Activated CD4-positive, alpha-beta T cell treated with anti-CD3 and anti-CD28 coated beads, Interleukin-2, amount 10 ng/mL, durations not matched to agents 7 days and 5 days (primary cell): ENCODE results near the gene HSD17B12. TPM values are rescaled to one million over a fixed set of nuclear protein-coding genes. Genes with fewer than 3 reads are reported as not detected.

ENCODE experiments used
- CTCF ChIA-PET: fragments of 350-600 bp; sonication (Branson Sonifier 250); formaldehyde crosslinking; loops from one replicate; lab custom pipeline; 2021; ENCODE audit warnings: antibody characterized with exemption; lab: Charles Lee
- POLR2A ChIA-PET: fragments of 350-600 bp; sonication (Branson Sonifier 250); formaldehyde crosslinking; loops from one replicate; lab custom pipeline; 2021; ENCODE audit warnings: antibody characterized with exemption; lab: Charles Lee
- DNase-seq: peaks from one replicate; pipeline ENCODE4 v3.0.0-alpha.2; 2020
- H3K27ac Mint-ChIP-seq: one replicate; pipeline ENCODE4 v1.8.0; 2021; ENCODE audit warnings: mild to moderate bottlenecking, moderate library complexity, mixed read lengths
- H3K27me3 Mint-ChIP-seq: one replicate; pipeline ENCODE4 v1.8.0; 2021; ENCODE audit warnings: mixed read lengths
- H3K36me3 Mint-ChIP-seq: one replicate; pipeline ENCODE4 v1.8.0; 2021; ENCODE audit warnings: low read depth, mixed read lengths
- H3K4me1 Mint-ChIP-seq: one replicate; pipeline ENCODE4 v1.8.0; 2021; ENCODE audit warnings: mixed read lengths
- H3K4me3 Mint-ChIP-seq: one replicate; pipeline ENCODE4 v1.8.0; 2021; ENCODE audit warnings: mild to moderate bottlenecking, moderate library complexity, mixed read lengths
- H3K9me3 Mint-ChIP-seq: one replicate; pipeline ENCODE4 v1.8.0; 2021; ENCODE audit warnings: mixed read lengths
- total RNA-seq, 2 experiments: library from RNA; stranded (reverse); gene quantifications; one replicate each; pipeline ENCODE4 v1.2.3, GENCODE V29; 2021

Gene HSD17B12
- total RNA-seq, 2 experiments from 2014 or later: 39.9 to 53.9 TPM

DNA sequence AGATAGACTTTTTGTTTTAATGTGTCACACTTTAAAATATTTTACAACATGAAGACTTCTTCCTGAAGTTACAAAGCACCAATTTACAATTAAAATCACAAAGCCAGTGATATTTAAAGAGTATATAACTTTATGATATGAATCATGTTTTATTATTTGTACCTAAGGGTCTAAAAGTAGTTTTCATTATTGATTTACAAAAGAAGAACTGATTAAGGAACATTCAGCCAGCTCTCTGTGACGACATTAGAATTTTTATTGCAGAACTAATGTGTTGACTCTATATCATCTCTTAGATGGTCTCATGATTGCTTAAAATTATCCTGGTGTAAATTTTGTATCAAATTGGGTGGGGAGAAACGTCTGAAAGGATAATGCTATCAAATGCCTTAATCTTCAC, 117.3 kb downstream of the HSD17B12 start:
- ChIA-PET POLR2A (no interaction called here), CTCF (no interaction called here)
- peaks cover 12% of the 10 kb centered on the region for H3K36me3 Mint-ChIP-seq
- no peaks in the 10 kb centered on the region for H3K27me3 Mint-ChIP-seq
- H3K4me3 Mint-ChIP-seq: no peak overlapping the region
- no peak overlapping the region for H3K27ac Mint-ChIP-seq
- DNase-seq: no peak
- no peaks in the 10 kb centered on the region for H3K4me1 Mint-ChIP-seq
- H3K9me3 Mint-ChIP-seq: peaks cover 2% of the 10 kb centered on the region

DNA sequence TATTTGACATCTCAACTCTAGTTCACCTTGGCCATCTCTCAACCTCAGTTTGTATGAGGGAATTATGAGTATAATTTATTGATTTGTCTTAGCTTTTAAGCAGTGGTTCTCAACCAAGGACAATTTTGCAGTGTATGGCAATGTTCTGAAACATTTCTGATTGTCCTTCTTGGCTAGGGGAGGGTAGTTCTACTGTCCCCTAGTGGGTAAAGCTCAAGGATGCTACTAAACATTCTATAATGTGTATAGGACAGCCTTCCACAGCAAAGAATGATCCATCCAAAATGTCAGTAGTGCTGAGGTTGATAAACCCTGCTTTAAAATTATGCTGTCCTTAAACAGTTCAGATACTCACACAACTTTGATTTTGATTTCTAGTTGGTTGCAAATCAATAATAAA, 122.0 kb downstream of the HSD17B12 start:
- Mint-ChIP-seq H3K27ac (no peak overlapping the region), H3K9me3 (peaks cover 11% of the 10 kb centered on the region), H3K27me3 (no peaks in the 10 kb centered on the region), H3K36me3 (peaks cover 29% of the 10 kb centered on the region), H3K4me3 (no peak overlapping the region), H3K4me1 (no peaks in the 10 kb centered on the region)
- ChIA-PET POLR2A (no interaction called here), CTCF (no interaction called here)
- no peak for DNase-seq

DNA sequence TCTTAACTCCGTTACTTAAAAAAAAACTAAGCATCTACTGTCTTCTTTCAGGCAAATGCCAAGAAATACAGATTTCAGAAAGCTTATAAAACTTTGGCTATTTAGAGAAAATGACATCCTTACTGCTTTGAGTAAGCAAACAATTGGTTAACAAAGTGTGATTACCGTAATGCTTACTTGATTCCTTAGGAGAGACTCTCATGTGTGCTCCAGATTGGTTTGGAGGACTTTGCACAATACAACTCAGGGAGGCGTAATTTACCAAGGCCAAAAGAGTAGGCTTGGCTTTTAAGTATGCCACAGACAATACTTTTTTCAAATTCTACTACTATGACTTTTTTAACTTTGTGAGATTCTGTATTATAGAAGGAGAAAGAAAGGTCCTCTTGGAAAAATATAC, 123.2 kb downstream of the HSD17B12 start:
- H3K36me3 Mint-ChIP-seq: peaks cover 28% of the 10 kb centered on the region
- H3K4me1 Mint-ChIP-seq: no peaks in the 10 kb centered on the region
- H3K9me3 Mint-ChIP-seq: peaks cover 11% of the 10 kb centered on the region
- H3K27me3 Mint-ChIP-seq: no peaks in the 10 kb centered on the region
- H3K4me3 Mint-ChIP-seq: no peak overlapping the region
- no peak for DNase-seq
- H3K27ac Mint-ChIP-seq: no peak overlapping the region
- ChIA-PET POLR2A (no interaction called here), CTCF (interaction anchor here (1.2 kb wide), 1 partner anchor 15 kb away, joined by 3 read pairs; no protein-coding TSS in a partner anchor)

DNA sequence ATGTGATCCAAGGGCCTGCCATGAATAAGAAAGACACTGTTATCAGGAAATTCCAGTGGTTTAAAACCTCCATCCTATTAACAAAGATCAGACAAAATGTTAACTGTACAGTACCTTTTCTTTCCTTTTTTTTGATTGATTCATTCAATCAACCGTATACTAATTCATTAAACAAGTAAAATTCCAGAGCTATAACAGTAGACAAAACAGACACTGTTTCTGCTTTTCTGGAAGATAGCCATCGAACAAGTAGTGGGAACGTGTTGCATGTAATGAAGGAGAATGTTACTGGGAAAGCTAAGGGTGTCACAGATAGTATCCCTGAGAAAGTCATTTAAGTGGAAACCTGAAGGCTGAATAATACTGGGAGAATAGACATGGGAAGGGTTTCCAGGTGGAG, 126.4 kb downstream of the HSD17B12 start:
- Mint-ChIP-seq H3K9me3 (peaks cover 10% of the 10 kb centered on the region), H3K4me3 (no peak overlapping the region), H3K36me3 (peaks cover 16% of the 10 kb centered on the region), H3K4me1 (no peaks in the 10 kb centered on the region), H3K27me3 (no peaks in the 10 kb centered on the region), H3K27ac (no peak overlapping the region)
- POLR2A ChIA-PET: no interaction called here
- DNase-seq: no peak
- CTCF ChIA-PET: interaction anchor here (0.7 kb wide), 1 partner anchor 156 kb away, joined by 3 read pairs; no protein-coding TSS in a partner anchor

DNA sequence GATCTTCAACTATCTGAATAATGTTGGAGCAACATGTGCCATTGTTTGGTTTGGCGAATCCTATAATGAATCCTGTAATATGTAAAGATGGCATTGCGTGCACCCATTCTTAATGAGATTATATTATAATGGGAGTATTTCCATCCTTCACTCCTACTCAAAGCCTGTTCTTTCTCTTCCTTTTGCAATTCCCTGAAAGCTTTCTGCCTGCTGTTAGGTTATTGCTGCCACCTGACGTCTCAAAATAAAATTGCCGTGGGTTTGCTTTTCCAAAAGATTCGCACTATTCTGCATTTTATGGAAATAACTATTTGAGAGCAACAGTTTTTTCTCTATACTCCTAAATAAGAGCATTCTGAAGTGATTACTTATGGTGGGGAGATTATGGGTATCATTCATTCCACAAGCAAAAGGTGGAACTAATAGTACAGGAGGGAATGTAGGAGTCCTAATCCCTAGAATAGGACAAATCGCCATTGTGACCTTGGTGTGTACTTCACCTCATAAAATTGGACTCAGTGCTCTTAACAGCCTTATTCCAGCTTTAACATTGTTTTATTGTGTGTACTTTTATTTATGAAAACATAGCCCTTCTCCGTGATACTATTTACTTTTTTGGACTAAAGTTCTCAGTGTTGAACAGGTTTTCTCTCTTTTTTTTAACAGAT, 130.5 kb downstream of the HSD17B12 start:
- no peak overlapping the region for H3K4me3 Mint-ChIP-seq
- no peaks in the 10 kb centered on the region for H3K4me1 Mint-ChIP-seq
- no peak overlapping the region for H3K27ac Mint-ChIP-seq
- POLR2A ChIA-PET: no interaction called here
- no peaks in the 10 kb centered on the region for H3K27me3 Mint-ChIP-seq
- H3K36me3 Mint-ChIP-seq: peaks cover 7% of the 10 kb centered on the region
- peaks cover 5% of the 10 kb centered on the region for H3K9me3 Mint-ChIP-seq
- DNase-seq: no peak
- CTCF ChIA-PET: no interaction called here

DNA sequence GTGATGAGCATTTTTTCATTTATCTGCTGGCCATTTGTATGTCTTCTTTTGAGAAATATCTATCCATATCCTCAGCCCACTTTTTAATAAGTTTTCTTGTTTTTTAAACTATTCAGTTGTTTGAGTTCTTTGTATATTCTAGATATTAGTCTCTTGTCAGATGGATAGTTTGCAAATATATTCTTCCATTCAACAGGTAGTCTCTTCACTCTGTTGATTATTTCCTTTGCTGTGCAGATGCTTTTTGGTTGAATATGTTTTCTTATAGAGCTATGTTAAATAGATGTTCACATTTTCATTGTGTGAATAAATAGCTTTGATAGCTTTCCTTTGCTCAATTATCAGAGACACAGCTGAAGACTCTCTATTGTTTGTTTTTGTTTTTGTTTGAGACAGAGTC, 131.9 kb downstream of the HSD17B12 start:
- no peaks in the 10 kb centered on the region for H3K27me3 Mint-ChIP-seq
- H3K9me3 Mint-ChIP-seq: no peaks in the 10 kb centered on the region
- H3K4me1 Mint-ChIP-seq: no peaks in the 10 kb centered on the region
- ChIA-PET CTCF (no interaction called here), POLR2A (interaction anchor here (0.5 kb wide), 1 partner anchor 216 kb away, joined by 4 read pairs; no protein-coding TSS in a partner anchor)
- peaks cover 6% of the 10 kb centered on the region for H3K36me3 Mint-ChIP-seq
- no peak overlapping the region for H3K4me3 Mint-ChIP-seq
- no peak for DNase-seq
- no peak overlapping the region for H3K27ac Mint-ChIP-seq

DNA sequence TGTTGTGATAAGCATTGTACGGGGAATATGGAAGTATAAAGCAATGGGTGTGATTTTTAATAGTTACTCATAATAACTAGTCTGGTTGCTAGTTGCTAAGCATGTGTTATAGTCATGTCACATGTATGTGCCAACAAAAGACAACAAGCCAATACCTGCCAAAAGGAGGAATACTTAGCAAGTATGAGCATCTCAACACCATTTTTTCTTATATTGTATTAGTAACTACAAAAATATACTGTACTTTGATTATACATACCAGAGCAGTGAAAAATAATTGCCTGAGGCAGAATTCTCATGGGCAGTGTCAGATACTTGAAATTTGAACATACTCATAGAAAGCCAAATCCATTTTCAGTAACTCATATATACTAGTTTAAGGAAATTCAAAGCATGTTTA, 137.7 kb downstream of the HSD17B12 start:
- Mint-ChIP-seq H3K9me3 (no peaks in the 10 kb centered on the region), H3K27ac (no peak overlapping the region), H3K4me1 (no peaks in the 10 kb centered on the region), H3K27me3 (no peaks in the 10 kb centered on the region), H3K4me3 (no peak overlapping the region), H3K36me3 (peaks cover 14% of the 10 kb centered on the region)
- no peak for DNase-seq
- POLR2A ChIA-PET: no interaction called here
- CTCF ChIA-PET: no interaction called here

DNA sequence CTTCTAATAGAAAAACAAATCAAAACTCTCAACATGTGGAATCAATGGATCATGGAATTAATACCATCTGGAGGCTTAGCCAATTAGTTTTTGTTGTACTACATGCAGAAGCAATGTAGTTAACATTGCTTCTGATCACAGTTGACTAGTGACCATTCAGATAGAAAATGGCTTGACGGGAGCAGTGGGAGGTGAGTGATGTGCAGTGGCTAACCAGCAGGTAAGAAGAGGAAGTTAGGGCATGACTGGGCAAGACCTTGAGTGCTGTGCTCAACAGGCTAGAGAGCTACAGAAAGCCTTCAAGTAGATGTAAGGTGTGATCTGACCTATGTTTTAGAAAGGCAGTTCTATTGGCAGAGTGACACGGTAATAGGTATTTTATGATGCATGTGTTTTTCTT, 139.4 kb downstream of the HSD17B12 start:
- no peak overlapping the region for H3K27ac Mint-ChIP-seq
- DNase-seq: no peak
- no peaks in the 10 kb centered on the region for H3K9me3 Mint-ChIP-seq
- POLR2A ChIA-PET: no interaction called here
- no peaks in the 10 kb centered on the region for H3K4me1 Mint-ChIP-seq
- H3K36me3 Mint-ChIP-seq: peaks cover 14% of the 10 kb centered on the region
- H3K4me3 Mint-ChIP-seq: no peak overlapping the region
- CTCF ChIA-PET: no interaction called here
- no peaks in the 10 kb centered on the region for H3K27me3 Mint-ChIP-seq

DNA sequence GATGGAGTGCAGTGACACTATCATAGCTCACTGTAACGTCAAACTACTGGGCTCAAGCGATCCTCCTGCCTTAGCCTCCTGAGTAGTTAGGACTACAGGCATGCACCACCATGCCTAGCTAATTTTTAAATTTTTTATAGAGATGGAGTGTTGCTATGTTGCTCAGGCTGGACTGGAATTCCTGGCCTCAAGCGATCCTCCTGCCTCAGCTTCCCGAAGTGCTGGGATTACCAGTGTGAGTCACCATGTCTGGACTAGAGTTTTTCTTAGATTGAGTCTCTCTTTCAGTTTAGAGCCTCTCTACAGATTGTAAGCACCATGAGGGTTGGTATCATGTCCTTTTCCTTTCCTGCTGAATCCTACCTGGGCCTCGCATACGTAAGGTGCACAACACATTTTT, 142.8 kb downstream of the HSD17B12 start:
- H3K4me1 Mint-ChIP-seq: no peaks in the 10 kb centered on the region
- H3K9me3 Mint-ChIP-seq: no peaks in the 10 kb centered on the region
- no peak overlapping the region for H3K27ac Mint-ChIP-seq
- no peaks in the 10 kb centered on the region for H3K27me3 Mint-ChIP-seq
- CTCF ChIA-PET: no interaction called here
- no peak for DNase-seq
- peaks cover 8% of the 10 kb centered on the region for H3K36me3 Mint-ChIP-seq
- H3K4me3 Mint-ChIP-seq: no peak overlapping the region
- POLR2A ChIA-PET: no interaction called here

DNA sequence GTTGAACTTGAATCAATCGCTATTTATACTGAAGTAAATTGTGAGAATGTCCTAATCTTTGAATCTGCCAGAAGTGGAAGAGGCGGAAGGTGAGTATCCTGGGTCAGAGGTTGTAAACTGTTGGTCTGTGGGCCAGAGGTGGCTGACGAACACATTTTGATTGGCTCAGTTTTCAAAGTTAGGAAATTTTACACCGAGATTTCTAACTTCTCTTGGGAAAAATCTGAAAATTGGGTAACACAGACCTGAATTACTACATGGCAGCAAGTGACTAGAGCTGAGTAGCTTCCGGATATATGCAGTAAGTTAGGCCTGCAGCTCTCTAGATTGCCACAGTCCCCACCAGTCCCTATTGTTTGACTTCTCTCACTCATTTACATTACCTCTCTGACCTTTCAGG, 143.3 kb downstream of the HSD17B12 start:
- no peaks in the 10 kb centered on the region for H3K9me3 Mint-ChIP-seq
- no peak for DNase-seq
- peaks cover 8% of the 10 kb centered on the region for H3K36me3 Mint-ChIP-seq
- H3K27ac Mint-ChIP-seq: no peak overlapping the region
- ChIA-PET CTCF (interaction anchor here (0.9 kb wide), 1 partner anchor 33 kb away, joined by 3 read pairs; no protein-coding TSS in a partner anchor), POLR2A (no interaction called here)
- H3K27me3 Mint-ChIP-seq: no peaks in the 10 kb centered on the region
- H3K4me1 Mint-ChIP-seq: no peaks in the 10 kb centered on the region
- H3K4me3 Mint-ChIP-seq: no peak overlapping the region

DNA sequence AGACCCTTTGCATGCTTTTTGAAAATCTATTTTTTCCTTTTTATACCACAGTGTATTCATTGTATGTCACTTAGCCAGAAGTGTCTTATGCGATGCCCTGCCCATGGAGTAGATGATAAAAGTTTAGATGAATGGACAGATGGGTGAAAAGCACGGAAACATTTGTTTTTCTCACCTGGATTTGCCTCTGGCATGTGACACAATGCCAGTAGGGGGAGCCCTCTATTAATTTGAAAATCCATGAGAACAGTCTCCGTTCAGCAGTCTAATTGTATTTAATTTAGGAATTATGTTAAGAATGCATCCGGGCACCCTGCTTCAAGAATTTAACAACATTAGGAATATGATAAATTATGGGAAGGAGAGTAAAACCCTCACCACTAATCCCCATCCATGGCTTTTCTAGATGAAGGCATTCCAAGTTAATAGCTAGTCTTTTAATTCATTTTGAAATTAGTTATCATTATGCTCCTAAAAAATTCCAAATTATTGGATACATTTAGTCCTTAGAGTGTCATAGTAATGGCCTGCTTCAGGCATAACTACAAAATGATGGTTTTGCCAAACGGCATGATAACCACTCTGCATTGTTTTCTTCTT, 144.8 kb downstream of the HSD17B12 start:
- Mint-ChIP-seq H3K9me3 (no peaks in the 10 kb centered on the region), H3K4me3 (no peak overlapping the region), H3K4me1 (no peaks in the 10 kb centered on the region), H3K27me3 (no peaks in the 10 kb centered on the region), H3K27ac (no peak overlapping the region), H3K36me3 (peaks cover 2% of the 10 kb centered on the region)
- peak; percentile 16 for DNase-seq
- ChIA-PET POLR2A (no interaction called here), CTCF (interaction anchor here (0.6 to 1.3 kb wide), 3 partner anchors 10 to 81 kb away, joined by 3 read pairs; no protein-coding TSS in a partner anchor)

DNA sequence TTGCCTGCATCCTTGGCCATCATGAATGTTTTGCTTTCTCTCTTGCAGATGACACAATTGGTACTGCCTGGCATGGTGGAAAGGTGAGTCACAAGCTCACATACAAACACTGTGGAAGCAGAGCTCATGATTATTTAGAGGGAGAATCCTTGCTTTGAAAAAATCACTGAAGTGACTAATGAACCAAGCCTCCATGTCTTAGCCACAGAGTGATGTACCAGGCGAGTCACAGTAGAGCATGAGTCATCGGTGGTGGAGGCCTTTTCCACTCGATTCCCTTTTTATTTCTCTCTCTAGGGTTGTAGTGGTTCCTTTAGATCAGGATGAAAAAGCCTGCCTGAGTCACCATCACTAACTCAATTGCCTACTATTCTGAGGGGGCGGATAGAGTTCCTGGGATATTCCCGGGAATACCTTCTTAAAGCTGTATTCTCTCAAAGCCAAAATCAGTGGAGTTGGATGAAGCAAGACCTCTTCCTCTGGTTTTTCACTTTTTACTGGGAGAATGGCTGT, 150.4 kb downstream of the HSD17B12 start:
- H3K4me3 Mint-ChIP-seq: no peak overlapping the region
- no peak overlapping the region for H3K27ac Mint-ChIP-seq

DNA sequence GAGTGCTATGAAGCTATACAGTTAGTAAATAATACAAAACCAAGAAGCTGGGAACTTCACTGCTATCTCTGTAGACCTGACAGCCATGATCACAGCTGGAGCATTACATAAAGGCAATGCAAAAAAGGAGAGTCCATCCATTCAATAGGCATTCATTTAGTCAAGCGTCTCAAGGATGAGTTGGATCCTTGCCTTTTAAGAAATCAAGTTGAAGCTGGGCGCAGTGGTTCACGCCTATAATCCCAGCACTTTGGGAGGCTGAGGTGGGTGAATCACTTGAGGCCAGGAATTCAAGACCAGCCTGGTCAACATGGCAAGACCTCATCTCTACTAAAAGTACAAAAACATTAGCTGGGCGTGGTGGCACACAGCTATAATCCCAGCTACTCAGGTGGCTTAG, 152.0 kb downstream of the HSD17B12 start:
- Mint-ChIP-seq H3K36me3 (peaks cover 9% of the 10 kb centered on the region), H3K27me3 (no peaks in the 10 kb centered on the region), H3K9me3 (no peaks in the 10 kb centered on the region), H3K27ac (no peak overlapping the region), H3K4me3 (no peak overlapping the region), H3K4me1 (peaks cover 3% of the 10 kb centered on the region)
- CTCF ChIA-PET: interaction anchor here (0.8 to 1.9 kb wide), 2 partner anchors 16 to 18 kb away, joined by 5 read pairs; no protein-coding TSS in a partner anchor
- POLR2A ChIA-PET: no interaction called here
- DNase-seq: no peak

More for the DNA sequence above, 150.4 kb downstream of the HSD17B12 start:
- H3K4me1 Mint-ChIP-seq: peaks cover 3% of the 10 kb centered on the region
- H3K9me3 Mint-ChIP-seq: no peaks in the 10 kb centered on the region
- peak; percentile 9 for DNase-seq
- CTCF ChIA-PET: interaction anchor here (0.9 to 1.2 kb wide), 3 partner anchors 21 to 43 kb away, joined by 3 to 5 read pairs (median 3); no protein-coding TSS in a partner anchor
- POLR2A ChIA-PET: interaction anchor here (0.7 kb wide), 1 partner anchor 116 kb away, joined by 3 read pairs; no protein-coding TSS in a partner anchor
- no peaks in the 10 kb centered on the region for H3K27me3 Mint-ChIP-seq
- peaks cover 9% of the 10 kb centered on the region for H3K36me3 Mint-ChIP-seq
